OCI-LY7 (cell line): ENCODE data around the gene MILR1. TPM values are rescaled to one million over a fixed set of nuclear protein-coding genes. Genes with fewer than 3 reads are reported as not detected.

ENCODE experiments used
- BruUV-seq: library from RNA; stranded (reverse); fragments of 400-500 nt; replicated peaks from 2 replicates; lab custom pipeline; 2021; lab: Mats Ljungman, UMichigan
- CTCF ChIA-PET: fragments of 300-600 bp; sonication (Branson Sonifier 250); formaldehyde crosslinking; loops from one replicate; lab custom pipeline; 2022; ENCODE audit warnings: antibody characterized with exemption; ENCODE audit not compliant: unreplicated experiment; lab: Charles Lee
- POLR2A ChIA-PET: fragments of 300-600 bp; sonication (Branson Sonifier 250); formaldehyde crosslinking; loops from one replicate; lab custom pipeline; 2022; ENCODE audit warnings: antibody characterized with exemption; lab: Charles Lee
- DNase-seq: peaks from one replicate; pipeline ENCODE4 v3.0.0-alpha.2; 2015; ENCODE audit warnings: low spot score
- H2AFZ ChIP-seq: fragments of 200-600 bp; sonication (generic), shearing (Covaris generic); 2 replicates; pipeline ENCODE4 v1.6.1; 2014; ENCODE audit warnings: mild to moderate bottlenecking, antibody characterized with exemption, low read length, moderate library complexity
- H3K27ac ChIP-seq: fragments of 200-600 bp; sonication (generic); 2 replicates; pipeline ENCODE4 v1.5.1; 2014; ENCODE audit warnings: mixed run types, low read depth, mild to moderate bottlenecking, moderate library complexity, low read length, inconsistent platforms; ENCODE audit not compliant: poor library complexity, severe bottlenecking
- H3K36me3 ChIP-seq: fragments of 200-600 bp; sonication (generic); 2 replicates; pipeline ENCODE4 v1.6.1; 2014; ENCODE audit warnings: mild to moderate bottlenecking, antibody characterized with exemption, low read length, moderate library complexity, mixed read lengths; ENCODE audit not compliant: insufficient read depth
- H3K4me1 ChIP-seq: fragments of 200-600 bp; sonication (generic); 2 replicates; pipeline ENCODE4 v1.5.1; 2014; ENCODE audit warnings: mild to moderate bottlenecking, low read length; ENCODE audit not compliant: insufficient read depth, poor library complexity, severe bottlenecking
- H3K4me2 ChIP-seq: fragments of 200-600 bp; sonication (generic); 2 replicates; pipeline ENCODE4 v1.6.1; 2014; ENCODE audit warnings: mild to moderate bottlenecking, low read length
- H3K4me3 ChIP-seq: fragments of 200-600 bp; sonication (generic); 2 replicates; pipeline ENCODE4 v1.5.1; 2014; ENCODE audit warnings: mild to moderate bottlenecking, low read depth, low read length; ENCODE audit not compliant: poor library complexity, severe bottlenecking
- H3K79me2 ChIP-seq: fragments of 200-600 bp; sonication (generic); 2 replicates; pipeline ENCODE4 v1.6.1; 2016; ENCODE audit warnings: low read depth, mild to moderate bottlenecking, low read length, moderate library complexity, mixed read lengths; ENCODE audit not compliant: insufficient read depth
- H3K9me2 ChIP-seq: fragments of 200-600 bp; sonication (generic); 2 replicates; pipeline ENCODE4 v1.6.1; 2016; ENCODE audit warnings: mild to moderate bottlenecking, low read length, mixed read lengths; ENCODE audit not compliant: insufficient read depth
- H3K9me3 ChIP-seq: fragments of 200-600 bp; sonication (generic); 2 replicates; pipeline ENCODE4 v1.6.1; 2014; ENCODE audit warnings: mild to moderate bottlenecking, mixed run types, low read length, mixed read lengths
- H4K20me1 ChIP-seq: fragments of 200-600 bp; sonication (generic); 2 replicates; pipeline ENCODE4 v1.6.1; 2014; ENCODE audit warnings: mild to moderate bottlenecking, antibody characterized with exemption, low read length, moderate library complexity, mixed read lengths; ENCODE audit not compliant: insufficient read depth
- CTCF ChIP-seq: fragments of 200-600 bp; sonication (generic); conservative IDR thresholded peaks from 2 replicates; pipeline ENCODE4 v1.5.1; 2014; ENCODE audit warnings: mild to moderate bottlenecking, antibody characterized with exemption, low read length, moderate library complexity, mixed read lengths
- EZH2phosphoT487 ChIP-seq: fragments of 200-600 bp; sonication (generic); IDR thresholded peaks from 2 replicates; pipeline ENCODE4 v1.6.1; 2018; ENCODE audit warnings: low read depth, borderline replicate concordance, mild to moderate bottlenecking, mixed run types, antibody characterized with exemption, low read length, moderate library complexity, mixed read lengths
- intact Hi-C: fragments of 100-400 bp; cut with micrococcal nuclease; formaldehyde crosslinking; loops from one replicate; pipeline ENCODE4 v1.10.0; 2022; ENCODE audit not compliant: unreplicated experiment
- total RNA-seq, 2 experiments: library from RNA; depleted of rRNA in 1 of 2; stranded (reverse); fragments of >200 nt in 1 of 2; shearing (Covaris generic) in 1 of 2; gene quantifications; 2 replicates each; pipeline ENCODE4 v1.2.3, GENCODE V29; 2014 to 2022

MILR1 gene
- total RNA-seq, 2 experiments from 2014 or later, result 68.7 to 101 TPM

- H3K9me2 ChIP-seq, result no peaks in the 10 kb centered on the region
- peaks cover 47% of the 10 kb centered on the region for H3K4me1 ChIP-seq
- H4K20me1 ChIP-seq, result no peaks in the 10 kb centered on the region
- H3K4me3 ChIP-seq, result no peak overlapping the region
- TF ChIP-seq CTCF (no peak), EZH2phosphoT487 (no peak)
- no peak overlapping the region for H3K27ac ChIP-seq
- no TSS peak for BruUV-seq
- H3K9me3 ChIP-seq, result no peaks in the 10 kb centered on the region
- intact Hi-C loops, result no loop called here
- peaks cover 26% of the 10 kb centered on the region for H3K36me3 ChIP-seq
- no peak for DNase-seq
- H3K79me2 ChIP-seq, result peaks cover 55% of the 10 kb centered on the region; the same call in 1 of the 2 replicates
- no peak overlapping the region for H2AFZ ChIP-seq
- POLR2A ChIA-PET, result interaction anchor here (1.4 kb wide), 1 partner anchor 10 kb away, joined by 4 read pairs; no protein-coding TSS in a partner anchor
- CTCF ChIA-PET, result no interaction called here
- H3K4me2 ChIP-seq, result no peak overlapping the region
Observed at GRCh38 chr17:64402469-64402868, 46.4 kb upstream of the MILR1 start.

- Histone ChIP-seq H4K20me1 (no peaks in the 10 kb centered on the region), H3K9me3 (no peaks in the 10 kb centered on the region), H3K4me1 (peaks cover 50% of the 10 kb centered on the region), H3K4me3 (peak overlapping the region; percentile 37), H3K36me3 (peaks cover 17% of the 10 kb centered on the region), H3K9me2 (no peaks in the 10 kb centered on the region), H2AFZ (peak overlapping the region; percentile 70; the same call in 1 of the 2 replicates), H3K27ac (peak overlapping the region; percentile 61), H3K4me2 (peak overlapping the region; percentile 49), H3K79me2 (peaks cover 60% of the 10 kb centered on the region; the same call in 1 of the 2 replicates)
- no peak for DNase-seq
- CTCF ChIA-PET, result interaction anchor here (1.1 kb wide), 1 partner anchor 8 kb away, joined by 4 read pairs; no protein-coding TSS in a partner anchor
- TF ChIP-seq EZH2phosphoT487 (no peak), CTCF (no peak)
- no TSS peak for BruUV-seq
- POLR2A ChIA-PET, result interaction anchor here (0.5 to 1.5 kb wide), 3 partner anchors 9 to 195 kb away, joined by 3 to 5 read pairs (median 3); no protein-coding TSS in a partner anchor
- intact Hi-C loops, result loop anchor here (1.0 kb wide), 1 partner anchor 9 kb away; no protein-coding TSS in a partner anchor
Observed at GRCh38 chr17:64403881-64404460, 44.9 kb upstream of the MILR1 start.
